DMS153 (cell line): Measurements from ENCODE around the gene ZCCHC24.

Source experiments
- DNase-seq: peaks from one replicate; lab custom pipeline; 2025; lab: John Stamatoyannopoulos, UW

Gene ZCCHC24

DNA sequence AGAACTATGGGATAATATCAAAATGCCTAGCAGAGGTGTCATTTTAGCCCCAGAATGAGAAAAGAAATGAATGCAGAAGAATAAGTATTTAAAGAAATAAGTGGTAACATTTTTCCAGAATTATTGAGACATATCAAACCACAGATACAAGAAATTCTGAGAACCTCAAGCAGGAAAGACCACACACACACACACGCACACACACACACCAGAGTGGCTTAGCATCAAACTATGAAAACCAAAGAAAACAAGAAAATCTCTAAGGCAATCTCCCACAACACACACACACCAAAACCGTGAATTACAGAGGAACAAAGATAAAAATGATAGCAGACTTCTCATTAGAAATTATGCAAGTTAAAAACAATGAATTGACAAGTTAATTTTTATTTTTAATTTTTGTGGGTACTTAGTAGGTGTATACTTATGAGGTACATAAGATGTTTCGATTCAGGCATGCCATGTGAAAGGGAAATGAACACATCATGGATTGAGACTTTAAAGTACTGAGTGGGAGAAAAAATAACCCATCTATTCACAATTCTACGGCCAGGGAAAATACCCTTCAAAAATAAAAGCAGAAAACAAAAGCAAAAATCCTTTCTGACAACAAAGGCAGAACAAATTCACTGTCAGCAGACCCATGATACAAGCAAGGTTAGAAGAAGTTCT, 83.6 kb downstream of the ZCCHC24 start:
- no peak for DNase-seq

DNA sequence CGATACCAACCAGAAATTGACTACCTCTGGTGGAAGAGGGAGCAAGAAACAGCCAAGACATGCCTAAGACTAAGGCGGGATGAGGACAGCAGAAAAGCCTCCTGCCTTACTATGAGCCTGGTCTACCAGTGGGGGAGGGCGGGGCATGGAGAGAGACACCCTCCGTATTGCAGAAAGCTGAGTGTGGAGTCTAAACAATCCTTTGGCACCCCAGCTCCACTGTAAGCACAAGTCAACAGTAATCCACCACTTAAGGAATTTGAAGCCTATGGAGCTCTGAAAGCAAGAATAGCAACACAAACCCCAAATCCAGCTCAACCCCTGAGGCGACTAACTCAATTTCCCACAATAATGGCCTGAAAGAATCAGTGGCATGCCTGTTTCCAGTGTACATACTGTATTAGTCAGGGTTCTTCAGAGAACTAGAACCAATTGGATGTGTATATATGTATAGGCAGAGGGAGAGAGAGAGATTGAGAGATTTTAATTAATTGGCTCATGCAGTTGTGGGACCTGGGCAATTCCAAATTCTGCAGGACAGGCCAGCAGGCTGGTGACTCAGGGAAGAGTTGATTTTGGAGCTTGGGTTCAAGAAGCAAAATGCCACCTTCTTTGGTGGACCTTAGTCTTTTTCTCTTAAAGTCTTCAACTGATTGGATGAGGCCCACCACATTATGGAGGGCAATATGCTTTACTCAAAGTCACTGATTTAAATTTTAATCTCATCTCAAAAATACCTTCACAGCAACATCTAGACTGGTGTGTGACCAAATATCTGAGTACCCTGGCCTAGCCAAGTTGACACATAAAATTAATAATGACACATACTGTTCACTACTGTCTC, 84.7 kb downstream of the ZCCHC24 start:
- DNase-seq, result no peak

DNA sequence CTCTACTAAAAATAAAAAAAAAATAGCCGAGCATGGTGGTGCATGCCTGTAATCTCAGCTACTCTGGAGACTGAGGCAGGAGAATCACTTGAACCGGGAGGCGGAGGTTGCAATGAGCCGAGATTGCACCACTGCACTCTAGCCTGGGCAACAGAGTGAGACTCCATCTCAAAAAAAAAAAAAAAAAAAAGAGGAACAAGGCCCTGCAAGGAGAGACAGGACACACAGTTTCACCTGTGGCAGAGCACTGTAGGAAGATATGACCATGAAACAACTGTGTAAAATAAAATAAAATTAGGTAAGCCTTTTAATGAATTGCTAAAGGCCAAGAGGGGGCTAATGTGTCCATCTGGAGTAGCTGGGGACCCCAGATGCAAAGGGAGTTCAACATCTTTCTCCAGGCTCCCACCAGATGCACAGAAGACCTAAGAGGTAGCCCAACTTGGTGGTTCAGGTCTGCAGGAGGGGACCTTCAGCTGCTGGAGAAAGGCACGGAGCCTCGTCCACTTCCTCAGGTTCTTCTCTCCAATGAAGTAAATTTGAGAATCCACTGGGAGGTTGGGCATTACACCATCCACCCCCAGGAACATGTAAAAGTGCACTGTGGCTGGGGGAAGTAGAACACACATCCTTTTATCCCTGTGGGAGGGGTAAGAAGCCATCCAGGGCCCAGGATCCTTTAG, 85.5 kb downstream of the ZCCHC24 start:
- DNase-seq, result no peak

DNA sequence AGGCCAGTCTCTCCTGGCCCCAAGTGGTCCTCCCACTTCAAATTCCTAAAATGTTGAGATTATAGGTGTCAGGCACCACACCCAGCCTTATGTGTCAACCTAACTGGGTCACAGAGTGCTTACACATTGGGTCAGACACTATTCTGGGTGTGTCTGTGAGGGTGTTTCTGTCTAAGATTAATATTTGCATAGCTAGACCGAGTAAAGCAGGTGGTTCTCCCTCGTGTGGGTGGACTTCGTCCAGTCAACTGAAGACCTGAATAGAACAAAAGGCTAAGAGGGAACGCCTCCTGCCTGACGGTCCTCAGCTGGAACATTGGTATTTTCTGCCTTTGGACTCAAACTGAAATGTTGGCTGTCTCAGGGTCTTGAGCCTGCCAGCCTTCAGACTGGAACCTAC, 86.6 kb downstream of the ZCCHC24 start:
- no peak for DNase-seq

DNA sequence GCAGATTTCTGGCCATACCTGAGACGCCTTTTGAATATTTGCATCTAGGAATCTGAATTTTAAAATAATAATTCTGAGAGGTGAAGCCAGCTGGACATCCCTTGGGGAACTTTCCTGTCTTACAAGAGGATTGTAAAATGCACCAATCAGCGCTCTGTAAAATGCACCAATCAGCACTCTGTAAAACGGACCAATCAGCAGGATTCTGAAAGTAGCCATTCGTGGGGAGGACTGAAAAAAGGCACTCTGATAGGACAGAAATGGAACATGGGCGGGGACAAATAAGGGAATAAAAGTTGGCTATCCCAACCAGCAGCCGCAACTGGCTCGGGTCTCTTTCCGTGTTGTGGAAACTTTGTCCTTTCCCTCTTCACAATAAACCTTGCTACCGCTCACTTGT, 88.2 kb downstream of the ZCCHC24 start:
- no peak for DNase-seq

DNA sequence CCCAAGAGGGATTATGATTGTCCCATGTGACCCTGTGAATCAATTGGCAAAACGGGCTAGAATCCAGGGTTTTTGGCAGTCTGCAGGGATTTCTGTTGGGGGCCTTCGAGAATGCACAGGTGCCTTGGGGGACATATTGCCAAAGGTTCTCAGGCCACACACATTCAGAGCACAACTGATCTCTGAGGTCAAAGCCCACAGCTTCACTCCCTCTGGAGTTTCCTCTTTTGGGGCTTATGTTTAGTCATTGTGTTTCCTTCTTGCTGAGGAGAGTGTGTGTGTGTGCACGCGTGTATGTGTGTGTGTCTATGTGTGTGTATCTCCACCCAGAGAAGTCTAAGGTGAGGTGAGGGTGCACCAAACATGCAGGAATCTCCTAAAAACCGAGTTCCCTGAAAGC, 89.3 kb downstream of the ZCCHC24 start:
- DNase-seq, result no peak

DNA sequence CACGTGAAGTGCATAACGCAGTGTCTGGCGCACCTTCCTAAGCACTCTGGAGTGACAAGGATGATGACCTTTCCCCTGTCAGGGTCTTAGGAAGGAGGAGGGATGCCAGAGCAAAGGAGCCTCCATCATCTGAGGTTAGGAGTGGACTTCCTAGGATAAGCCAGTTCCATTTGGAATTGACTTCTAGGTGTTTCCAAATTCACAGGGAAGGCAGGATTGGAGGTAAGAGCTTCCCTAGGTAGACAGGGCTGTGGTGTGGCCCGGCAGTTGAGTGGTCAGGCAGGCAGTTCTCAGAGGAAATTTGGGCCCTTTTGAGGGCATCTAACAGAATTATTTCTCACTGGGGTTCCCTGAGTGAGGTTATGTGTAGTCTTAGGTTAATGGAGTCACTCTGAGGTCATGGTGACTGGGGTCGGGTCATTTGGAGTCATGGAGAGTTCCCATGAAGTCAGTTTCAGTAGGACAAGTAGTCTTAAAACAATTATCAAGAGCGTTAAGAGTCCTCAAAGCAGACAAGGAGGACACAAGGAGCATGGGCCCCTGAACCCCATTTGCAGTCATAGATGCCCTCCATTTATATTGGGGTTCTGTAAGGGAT, 89.9 kb downstream of the ZCCHC24 start:
- DNase-seq, result no peak

DNA sequence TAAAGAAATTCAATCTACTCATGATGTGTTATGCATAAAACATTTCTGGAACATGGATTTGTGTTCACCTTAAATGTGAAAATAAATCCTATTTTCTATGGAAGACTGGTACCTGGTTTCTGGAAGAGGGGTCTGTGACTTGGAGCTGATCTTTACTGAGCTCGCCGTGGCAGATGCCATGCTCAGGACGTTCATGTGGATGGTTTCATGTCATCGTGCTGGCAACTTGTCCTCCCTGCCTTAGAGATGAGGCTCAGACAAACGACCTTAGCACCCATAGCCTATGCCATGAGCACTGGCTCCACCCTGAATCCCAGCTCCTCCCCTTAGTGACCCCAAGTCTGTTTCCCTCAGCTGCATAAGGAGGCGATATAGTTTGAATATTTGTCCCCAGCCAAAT, 90.8 kb downstream of the ZCCHC24 start:
- no peak for DNase-seq

DNA sequence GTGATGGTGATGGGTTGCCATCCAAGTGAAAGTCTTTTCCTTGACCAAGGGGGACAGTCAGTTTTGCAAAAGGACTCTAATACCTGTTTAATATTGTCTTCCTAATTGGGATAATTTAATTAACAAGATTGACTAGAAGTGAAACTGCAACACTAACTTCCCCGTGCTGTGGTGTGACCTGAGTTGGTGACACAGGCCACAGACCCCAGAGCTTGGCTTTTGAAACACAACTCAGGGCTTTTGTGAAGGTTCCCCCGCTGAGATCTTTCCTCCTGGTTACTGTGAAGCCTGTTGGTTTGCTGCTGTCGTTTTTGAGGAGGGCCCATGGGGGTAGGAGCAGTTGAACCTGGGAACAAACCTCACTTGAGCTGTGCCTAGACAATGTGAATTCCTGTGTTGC, 91.3 kb downstream of the ZCCHC24 start:
- DNase-seq, result no peak

DNA sequence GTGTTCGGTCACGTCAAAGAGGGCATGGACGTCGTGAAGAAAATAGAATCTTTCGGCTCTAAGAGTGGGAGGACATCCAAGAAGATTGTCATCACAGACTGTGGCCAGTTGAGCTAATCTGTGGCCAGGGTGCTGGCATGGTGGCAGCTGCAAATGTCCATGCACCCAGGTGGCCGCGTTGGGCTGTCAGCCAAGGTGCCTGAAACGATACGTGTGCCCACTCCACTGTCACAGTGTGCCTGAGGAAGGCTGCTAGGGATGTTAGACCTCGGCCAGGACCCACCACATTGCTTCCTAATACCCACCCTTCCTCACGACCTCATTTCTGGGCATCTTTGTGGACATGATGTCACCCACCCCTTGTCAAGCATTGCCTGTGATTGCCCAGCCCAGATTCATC, 91.7 kb downstream of the ZCCHC24 start:
- no peak for DNase-seq

DNA sequence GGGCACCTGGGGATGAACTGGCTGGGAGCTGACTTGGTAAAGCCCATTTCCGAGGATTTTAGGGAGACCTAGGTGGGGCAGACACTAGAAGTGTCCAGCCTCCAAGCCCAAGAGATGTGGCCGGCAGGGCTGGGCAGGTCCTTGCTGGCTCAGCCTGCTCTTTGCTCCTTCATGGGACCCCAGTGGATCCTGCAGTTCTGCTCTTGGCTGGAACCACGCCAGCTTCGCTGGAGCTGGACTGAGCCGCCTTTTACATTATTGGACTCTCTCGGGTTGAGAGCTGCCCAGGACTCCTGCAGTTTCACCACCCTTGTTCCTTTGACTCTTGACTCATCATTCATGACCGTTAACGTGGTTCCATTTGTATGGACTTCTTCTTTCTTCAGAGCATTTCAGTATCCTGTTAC, 92.4 kb downstream of the ZCCHC24 start:
- DNase-seq, result no peak

DNA sequence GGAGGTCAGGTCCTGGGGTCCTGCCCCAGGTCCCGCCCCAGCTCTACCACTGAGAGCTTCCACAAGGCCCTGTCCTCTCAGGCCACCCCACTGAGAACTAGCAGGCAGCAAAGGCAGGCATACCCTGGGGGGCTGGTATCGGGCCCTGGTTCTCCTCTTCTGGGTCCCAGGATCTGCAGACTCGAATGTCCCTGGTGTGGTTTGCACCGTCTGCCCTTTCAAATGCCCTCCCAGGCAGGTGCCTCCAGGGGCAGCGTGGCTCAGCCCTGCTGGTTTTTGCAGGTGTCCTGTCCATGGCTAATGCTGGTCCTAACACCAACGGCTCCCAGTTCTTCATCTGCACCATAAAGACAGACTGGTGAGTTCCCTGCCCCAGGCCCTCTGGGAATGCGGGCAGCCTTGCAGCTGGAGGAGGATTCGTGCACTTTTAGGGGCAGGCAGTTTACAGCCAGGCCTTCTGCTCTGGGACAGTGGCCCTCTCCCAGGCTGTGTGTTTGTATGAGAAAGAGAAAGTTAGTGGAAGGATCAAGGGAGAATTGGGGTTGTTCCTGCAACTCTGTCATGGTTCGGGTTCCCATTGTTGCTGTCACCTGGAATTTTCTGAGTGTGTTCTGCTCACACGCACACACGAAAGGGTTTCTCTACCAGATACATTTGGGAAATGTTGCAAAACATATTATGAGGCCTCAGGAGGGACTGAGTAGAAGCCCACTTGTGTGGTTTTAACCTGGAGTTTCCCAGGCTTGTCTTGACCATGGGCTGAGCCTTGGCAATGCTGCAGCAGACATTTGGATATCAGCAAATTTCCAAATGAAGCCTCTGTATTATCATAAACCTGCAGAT, 93.2 kb downstream of the ZCCHC24 start:
- DNase-seq, result no peak

DNA sequence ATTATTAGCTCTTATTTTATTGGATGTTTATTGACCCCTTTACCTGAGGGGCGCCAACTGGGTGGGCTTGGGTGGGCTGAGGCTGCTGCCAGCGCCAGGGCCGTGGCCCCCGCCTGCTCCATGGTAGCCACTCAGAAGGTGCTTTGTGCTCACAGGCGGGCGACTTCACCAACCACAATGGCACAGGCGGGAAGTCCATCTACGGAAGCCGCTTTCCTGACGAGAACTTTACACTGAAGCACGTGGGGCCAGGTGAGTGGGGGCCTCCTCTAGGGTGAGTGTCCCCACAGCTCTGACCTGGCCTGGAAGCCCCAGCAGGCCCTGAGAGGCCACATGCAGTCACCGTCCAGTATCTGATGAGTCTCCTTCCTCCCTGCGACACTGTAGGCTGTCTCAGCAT, 94.1 kb downstream of the ZCCHC24 start:
- no peak for DNase-seq

DNA sequence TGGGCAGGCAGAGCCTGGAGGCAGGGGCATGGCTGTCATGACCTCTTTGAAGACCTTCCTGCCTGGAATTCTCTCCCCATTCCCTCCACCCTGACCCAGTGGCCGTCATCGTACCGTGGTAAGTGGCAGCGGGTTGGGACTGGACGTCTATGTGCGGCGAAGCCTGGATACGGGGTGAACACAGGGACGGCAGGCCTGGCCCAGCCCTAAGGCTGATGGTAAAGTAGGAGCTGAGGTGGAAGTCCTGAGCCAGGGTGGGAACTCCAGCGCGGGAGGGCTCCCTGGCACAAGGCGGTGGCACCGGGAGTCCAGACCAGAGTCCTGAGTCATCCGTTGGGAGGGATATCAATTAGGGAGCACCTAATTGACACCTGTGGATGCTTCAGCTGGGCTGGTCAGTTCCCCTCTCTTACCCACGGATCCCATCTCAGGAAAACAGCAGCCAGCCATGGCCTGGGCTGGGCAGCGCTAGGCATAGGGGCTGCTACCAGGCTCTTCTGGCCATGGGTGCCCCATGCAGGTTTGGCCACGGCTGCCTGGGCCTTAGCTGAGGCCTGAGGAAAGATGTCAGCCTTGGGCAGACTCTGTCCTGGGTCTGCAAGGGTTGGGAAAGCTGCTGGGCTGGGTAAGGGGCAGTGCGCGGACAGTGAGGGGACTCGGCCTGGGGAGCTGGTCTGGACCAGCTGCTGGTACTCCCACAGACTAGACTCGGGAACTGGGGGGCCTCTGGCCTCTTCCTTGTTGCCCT, 94.8 kb downstream of the ZCCHC24 start:
- no peak for DNase-seq

DNA sequence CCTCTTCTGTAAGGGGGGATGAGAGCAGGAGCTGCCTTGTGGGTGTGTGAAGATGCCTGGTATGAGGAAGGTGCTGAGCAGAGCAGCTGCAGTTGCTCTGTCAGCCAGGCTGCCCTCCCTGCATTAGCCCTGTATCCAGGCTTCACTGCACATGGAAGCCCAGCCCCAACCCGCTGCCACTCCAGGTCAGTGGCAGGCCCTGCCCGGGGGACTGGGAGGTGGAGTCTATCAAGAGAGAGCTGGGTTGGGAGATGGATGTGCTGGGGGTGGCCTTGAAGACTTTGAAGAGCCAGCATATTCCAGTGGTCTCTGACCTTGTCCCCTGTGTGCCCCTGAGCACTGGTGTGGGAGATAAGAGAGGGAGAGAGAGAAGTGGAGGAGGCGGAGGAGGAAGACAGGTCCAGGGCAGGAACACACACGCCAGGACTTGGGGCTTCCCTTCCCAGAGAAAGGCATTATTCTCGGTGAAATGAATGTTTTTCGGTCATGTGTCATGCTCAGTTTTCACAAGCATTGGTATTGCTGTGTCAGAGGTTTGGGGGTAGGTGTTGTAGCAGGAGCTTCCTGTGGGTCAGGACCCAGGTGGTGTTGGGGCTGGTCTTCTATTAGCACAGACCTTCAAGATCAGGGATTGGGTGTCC, 95.5 kb downstream of the ZCCHC24 start:
- no peak for DNase-seq

DNA sequence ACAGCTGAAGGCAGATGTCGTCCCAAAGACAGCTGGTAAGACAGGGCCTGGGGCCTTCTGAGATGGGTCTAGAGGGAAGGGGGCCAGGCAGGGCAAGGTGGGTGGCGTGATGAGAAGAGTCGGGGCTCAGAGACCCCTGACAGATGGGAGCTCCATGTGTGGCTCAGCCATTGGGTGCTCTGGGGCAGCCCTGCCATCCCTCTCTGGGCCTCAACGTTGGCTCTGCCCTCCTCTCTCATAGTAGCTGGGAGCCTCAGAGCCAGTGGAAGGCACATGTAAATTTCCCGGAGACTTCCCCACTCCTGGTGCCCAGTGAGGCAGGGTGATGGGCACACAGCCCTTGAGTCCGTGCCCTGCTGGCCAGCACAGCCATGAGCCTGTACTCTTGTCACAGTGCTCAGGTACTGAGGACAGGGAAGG, 96.3 kb downstream of the ZCCHC24 start:
- DNase-seq, result no peak

DNA sequence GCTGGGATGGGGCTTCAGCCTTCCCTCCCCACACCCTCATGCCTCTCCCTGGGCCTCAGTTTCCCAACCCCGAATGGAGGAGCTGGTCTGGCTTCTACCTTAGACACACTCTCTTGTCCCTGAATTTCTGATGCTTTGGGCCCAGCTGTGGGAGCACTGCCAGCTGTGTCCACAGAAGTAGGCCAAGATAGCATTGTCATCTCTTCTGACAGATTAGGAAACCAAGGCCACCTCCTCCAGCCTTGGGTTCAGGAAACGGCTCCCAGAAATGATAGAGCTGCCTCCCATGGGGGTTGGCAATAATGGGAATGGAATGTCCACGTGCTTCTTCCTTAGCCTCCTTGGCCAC, 96.8 kb downstream of the ZCCHC24 start:
- no peak for DNase-seq

DNA sequence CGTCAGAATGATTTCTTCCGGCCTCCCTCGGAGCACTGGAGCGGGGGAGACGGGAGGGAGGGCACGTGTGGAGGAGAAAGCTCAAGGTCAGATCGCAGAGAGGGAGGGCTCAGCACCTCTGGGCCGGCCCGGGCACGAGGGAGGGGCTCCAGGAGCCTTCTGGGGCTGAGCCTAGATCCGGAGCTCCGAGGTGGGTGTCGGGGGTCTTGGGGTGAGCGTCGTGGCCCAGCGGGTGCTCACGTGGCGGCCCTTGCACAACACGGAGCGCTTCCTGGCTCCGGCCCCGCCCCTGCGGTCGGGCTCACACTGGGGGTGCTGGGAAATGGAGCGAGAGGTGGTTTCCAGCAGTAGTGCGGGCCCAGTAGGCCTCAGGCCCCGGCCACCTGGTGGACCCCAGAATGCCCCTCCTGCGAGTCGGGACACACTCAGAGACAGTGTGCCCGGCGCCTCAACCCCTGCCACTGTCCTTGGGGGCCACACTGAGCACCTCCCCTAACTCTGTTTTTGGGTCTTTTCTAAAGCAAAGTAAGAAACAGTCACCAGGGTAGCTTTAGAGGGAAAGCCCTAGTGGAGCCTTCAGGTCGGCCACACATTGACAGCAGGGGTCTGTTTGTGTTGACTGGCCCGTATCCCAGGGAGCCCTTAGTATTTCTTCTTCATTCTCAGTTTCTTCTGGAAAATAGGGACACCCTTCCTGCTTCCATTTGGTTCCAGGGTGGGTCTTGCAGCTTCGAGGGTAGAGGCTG, 97.4 kb downstream of the ZCCHC24 start:
- DNase-seq, result no peak

DNA sequence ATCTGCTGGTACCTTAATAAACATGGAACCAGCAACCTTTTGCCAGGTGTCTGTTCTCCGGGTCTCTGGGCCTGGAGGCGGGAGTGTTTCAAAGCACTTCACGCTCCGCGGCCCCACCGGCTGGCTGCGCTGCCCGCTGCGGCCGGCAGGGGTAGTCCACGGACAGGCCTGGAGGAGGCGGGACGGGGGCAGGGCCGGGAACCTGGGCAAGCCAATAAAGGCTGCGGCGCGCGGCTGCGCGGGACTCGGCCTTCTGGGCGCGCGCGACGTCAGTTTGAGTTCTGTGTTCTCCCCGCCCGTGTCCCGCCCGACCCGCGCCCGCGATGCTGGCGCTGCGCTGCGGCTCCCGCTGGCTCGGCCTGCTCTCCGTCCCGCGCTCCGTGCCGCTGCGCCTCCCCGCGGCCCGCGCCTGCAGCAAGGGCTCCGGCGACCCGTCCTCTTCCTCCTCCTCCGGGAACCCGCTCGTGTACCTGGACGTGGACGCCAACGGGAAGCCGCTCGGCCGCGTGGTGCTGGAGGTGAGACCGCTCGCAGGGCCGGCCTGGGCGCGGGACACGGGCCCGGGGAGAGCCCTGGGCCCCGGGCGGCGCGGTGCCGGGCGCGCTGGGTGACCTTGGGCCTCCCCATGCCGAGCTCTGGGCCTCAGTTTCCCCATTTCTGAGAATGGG, 98.1 kb downstream of the ZCCHC24 start, which contains the start of gene PPIF:
TSS of gene PPIF (plus strand) at position 244 of the 668 bp plus-strand sequence. CDS start at position 324, 80 bp downstream.
- DNase-seq, result peak; percentile 83
